ENCODE data around the gene SEMA5B. TPM values are rescaled to one million over a fixed set of nuclear protein-coding genes. Genes with fewer than 3 reads are reported as not detected.

SEMA5B gene
- 18.5 TPM for polyA plus RNA-seq (2013, experiment 1 of 2)
- polyA plus RNA-seq (2013, experiment 2 of 2) = 12.4 TPM

GRCh38 chr3:123027292-123028232, at the start of gene SEMA5B:
Gene SEMA5B (minus strand): TSS chr3:123027763. CDS start chr3:122961263, 66,500 bp downstream.
- 0% methylated on average over 31 to 52 of the region's 94 CpGs for WGBS, 2 experiments (ENCODE audit: insufficient coverage in 2 of 2)
- Histone ChIP-seq H3K4me1 (ENCODE audit: control insufficient read depth, insufficient read depth, low read length, poor library complexity, severe bottlenecking) (no peaks in the 10 kb centered on the region), H3K27ac (ENCODE audit: low read depth, low read length, severe bottlenecking) (no peak within 1 kb of the TSS)

GRCh38 chr3:123076496-123077418, 49.2 kb upstream of the SEMA5B start:
- H3K4me1 ChIP-seq (ENCODE audit: control insufficient read depth, insufficient read depth, low read length, poor library complexity, severe bottlenecking) = peaks cover 36% of the 10 kb centered on the region
- peaks cover 14% of the 10 kb centered on the region for H3K36me3 ChIP-seq (ENCODE audit: control insufficient read depth, insufficient read depth, low read length)
- no peak overlapping the region for H3K27ac ChIP-seq (ENCODE audit: low read depth, low read length, severe bottlenecking)
- no peaks in the 10 kb centered on the region for H3K9me3 ChIP-seq (ENCODE audit: control insufficient read depth, low read length)
- no peak overlapping the region for H3K4me3 ChIP-seq (ENCODE audit: extremely low read depth, insufficient read depth, low read length, poor library complexity, severe bottlenecking)
- WGBS, 2 experiments (ENCODE audit: insufficient coverage in 2 of 2) = 86 to 97% methylated on average over 3 to 6 of the region's 6 CpGs

More at GRCh38 chr3:123027292-123028232, at the start of gene SEMA5B:
- Histone ChIP-seq H3K36me3 (ENCODE audit: control insufficient read depth, insufficient read depth, low read length) (no peaks in the 10 kb centered on the region), H3K9me3 (ENCODE audit: control insufficient read depth, low read length) (no peaks in the 10 kb centered on the region), H3K4me3 (ENCODE audit: extremely low read depth, insufficient read depth, low read length, poor library complexity, severe bottlenecking) (peak within 1 kb of the TSS; percentile 46)

- no peaks in the 10 kb centered on the region for H3K9me3 ChIP-seq (ENCODE audit: control insufficient read depth, low read length)
- peaks cover 14% of the 10 kb centered on the region for H3K36me3 ChIP-seq (ENCODE audit: control insufficient read depth, insufficient read depth, low read length)
- no peak overlapping the region for H3K27ac ChIP-seq (ENCODE audit: low read depth, low read length, severe bottlenecking)
- H3K4me1 ChIP-seq (ENCODE audit: control insufficient read depth, insufficient read depth, low read length, poor library complexity, severe bottlenecking) = peaks cover 33% of the 10 kb centered on the region
- 87 to 98% methylated on average over 4 of the region's 4 CpGs for WGBS, 2 experiments (ENCODE audit: insufficient coverage in 2 of 2)
- H3K4me3 ChIP-seq (ENCODE audit: extremely low read depth, insufficient read depth, low read length, poor library complexity, severe bottlenecking) = no peak overlapping the region
Measured at GRCh38 chr3:123076112-123076495, 48.5 kb upstream of the SEMA5B start.

GRCh38 chr3:123075359-123075758, 47.8 kb upstream of the SEMA5B start:
- peaks cover 29% of the 10 kb centered on the region for H3K4me1 ChIP-seq (ENCODE audit: control insufficient read depth, insufficient read depth, low read length, poor library complexity, severe bottlenecking)
- H3K27ac ChIP-seq (ENCODE audit: low read depth, low read length, severe bottlenecking) = no peak overlapping the region
- H3K9me3 ChIP-seq (ENCODE audit: control insufficient read depth, low read length) = no peaks in the 10 kb centered on the region
- WGBS, 2 experiments (ENCODE audit: insufficient coverage in 2 of 2) = 57 to 82% methylated on average over 1 of the region's 1 CpG
- H3K4me3 ChIP-seq (ENCODE audit: extremely low read depth, insufficient read depth, low read length, poor library complexity, severe bottlenecking) = no peak overlapping the region
- H3K36me3 ChIP-seq (ENCODE audit: control insufficient read depth, insufficient read depth, low read length) = peaks cover 12% of the 10 kb centered on the region

- H3K9me3 ChIP-seq (ENCODE audit: control insufficient read depth, low read length) = no peaks in the 10 kb centered on the region
- no peak overlapping the region for H3K4me3 ChIP-seq (ENCODE audit: extremely low read depth, insufficient read depth, low read length, poor library complexity, severe bottlenecking)
- H3K27ac ChIP-seq (ENCODE audit: low read depth, low read length, severe bottlenecking) = no peak overlapping the region
- peaks cover 16% of the 10 kb centered on the region for H3K4me1 ChIP-seq (ENCODE audit: control insufficient read depth, insufficient read depth, low read length, poor library complexity, severe bottlenecking)
- no CpG with 5 or more reads among the region's 1 CpG for WGBS, 2 experiments (ENCODE audit: insufficient coverage in 2 of 2)
- H3K36me3 ChIP-seq (ENCODE audit: control insufficient read depth, insufficient read depth, low read length) = peaks cover 16% of the 10 kb centered on the region
Measured at GRCh38 chr3:123072564-123072963, 45.0 kb upstream of the SEMA5B start.

- Histone ChIP-seq H3K9me3 (ENCODE audit: control insufficient read depth, low read length) (no peaks in the 10 kb centered on the region), H3K36me3 (ENCODE audit: control insufficient read depth, insufficient read depth, low read length) (peaks cover 16% of the 10 kb centered on the region), H3K4me1 (ENCODE audit: control insufficient read depth, insufficient read depth, low read length, poor library complexity, severe bottlenecking) (peaks cover 16% of the 10 kb centered on the region), H3K27ac (ENCODE audit: low read depth, low read length, severe bottlenecking) (no peak overlapping the region), H3K4me3 (ENCODE audit: extremely low read depth, insufficient read depth, low read length, poor library complexity, severe bottlenecking) (no peak overlapping the region)
- WGBS, 2 experiments (ENCODE audit: insufficient coverage in 2 of 2) = 97 to 100% methylated on average over 4 to 5 of the region's 5 CpGs
Measured at GRCh38 chr3:123072152-123072551, 44.6 kb upstream of the SEMA5B start.

DNA sequence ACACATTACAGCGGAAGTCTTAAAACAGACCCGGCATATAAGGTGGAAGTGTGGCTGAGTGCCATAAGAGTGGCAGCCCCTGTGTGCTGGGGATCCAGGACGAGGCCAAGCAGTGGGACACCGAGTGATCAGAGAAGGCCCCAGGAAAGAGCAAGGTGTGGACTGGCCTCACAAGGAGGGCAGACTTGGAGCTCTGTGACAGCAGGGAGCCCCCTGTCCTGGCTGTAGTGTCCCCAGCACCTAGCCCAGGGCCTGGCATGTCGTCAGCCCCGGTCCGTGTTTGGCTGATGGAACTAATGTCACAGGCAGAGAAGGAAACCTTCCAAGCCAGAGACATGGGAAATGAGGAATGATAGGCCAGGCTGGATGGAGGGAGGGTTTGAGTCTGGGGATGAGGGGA, 44.0 kb upstream of the SEMA5B start:
- WGBS, 2 experiments (ENCODE audit: insufficient coverage in 2 of 2) = 86 to 92% methylated on average over 4 to 6 of the region's 7 CpGs
- H3K4me1 ChIP-seq (ENCODE audit: control insufficient read depth, insufficient read depth, low read length, poor library complexity, severe bottlenecking) = peaks cover 16% of the 10 kb centered on the region
- H3K9me3 ChIP-seq (ENCODE audit: control insufficient read depth, low read length) = no peaks in the 10 kb centered on the region
- no peak overlapping the region for H3K4me3 ChIP-seq (ENCODE audit: extremely low read depth, insufficient read depth, low read length, poor library complexity, severe bottlenecking)
- H3K36me3 ChIP-seq (ENCODE audit: control insufficient read depth, insufficient read depth, low read length) = peaks cover 16% of the 10 kb centered on the region
- H3K27ac ChIP-seq (ENCODE audit: low read depth, low read length, severe bottlenecking) = no peak overlapping the region

DNA sequence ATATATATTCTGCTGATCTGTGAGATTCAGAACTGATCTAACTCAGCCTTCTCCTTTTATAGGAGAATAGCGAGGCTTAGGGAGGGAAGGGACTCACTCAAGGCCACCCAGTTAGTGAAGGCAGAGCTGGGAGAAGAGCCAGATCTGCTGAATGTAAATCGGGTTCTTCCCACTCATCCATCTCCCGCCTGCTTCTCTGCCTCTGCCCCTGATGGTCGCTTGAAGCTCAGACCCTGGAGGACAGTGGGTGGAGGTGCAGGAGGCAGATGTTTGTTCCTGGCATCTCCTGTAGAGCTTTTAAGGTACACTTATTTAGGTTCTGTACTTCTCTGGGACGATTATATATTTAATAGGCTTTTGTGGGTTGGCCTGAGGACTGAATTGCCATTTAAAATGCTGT, 43.6 kb upstream of the SEMA5B start:
- H3K27ac ChIP-seq (ENCODE audit: low read depth, low read length, severe bottlenecking) = no peak overlapping the region
- H3K9me3 ChIP-seq (ENCODE audit: control insufficient read depth, low read length) = no peaks in the 10 kb centered on the region
- H3K36me3 ChIP-seq (ENCODE audit: control insufficient read depth, insufficient read depth, low read length) = peaks cover 14% of the 10 kb centered on the region
- peaks cover 16% of the 10 kb centered on the region for H3K4me1 ChIP-seq (ENCODE audit: control insufficient read depth, insufficient read depth, low read length, poor library complexity, severe bottlenecking)
- 65 to 70% methylated on average over 2 to 3 of the region's 5 CpGs for WGBS, 2 experiments (ENCODE audit: insufficient coverage in 2 of 2)
- no peak overlapping the region for H3K4me3 ChIP-seq (ENCODE audit: extremely low read depth, insufficient read depth, low read length, poor library complexity, severe bottlenecking)

DNA sequence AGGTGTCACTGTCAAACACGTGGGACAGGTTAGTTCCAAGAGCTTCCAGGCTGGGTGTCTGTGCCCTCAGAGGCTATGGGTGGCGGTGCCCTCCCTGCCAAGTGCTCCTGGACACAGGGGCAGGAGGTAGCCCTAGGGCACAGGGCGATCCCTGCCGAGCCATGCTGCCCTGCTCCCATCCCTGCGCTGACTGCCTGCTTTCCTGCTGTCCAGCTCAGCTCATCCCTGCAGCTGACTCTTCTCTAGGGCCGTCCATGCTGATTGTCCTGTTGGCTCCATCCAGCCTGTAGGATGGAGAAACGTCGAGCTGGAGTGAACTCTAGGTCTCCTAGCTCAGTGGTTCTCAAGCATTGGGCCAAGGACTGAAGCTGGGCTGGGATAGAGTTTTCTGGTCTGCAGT, 42.9 kb upstream of the SEMA5B start:
- Histone ChIP-seq H3K36me3 (ENCODE audit: control insufficient read depth, insufficient read depth, low read length) (peaks cover 12% of the 10 kb centered on the region), H3K4me1 (ENCODE audit: control insufficient read depth, insufficient read depth, low read length, poor library complexity, severe bottlenecking) (peaks cover 16% of the 10 kb centered on the region), H3K9me3 (ENCODE audit: control insufficient read depth, low read length) (no peaks in the 10 kb centered on the region), H3K4me3 (ENCODE audit: extremely low read depth, insufficient read depth, low read length, poor library complexity, severe bottlenecking) (no peak overlapping the region), H3K27ac (ENCODE audit: low read depth, low read length, severe bottlenecking) (no peak overlapping the region)
- 80 to 83% methylated on average over 6 to 8 of the region's 8 CpGs for WGBS, 2 experiments (ENCODE audit: insufficient coverage in 2 of 2)

- H3K9me3 ChIP-seq (ENCODE audit: control insufficient read depth, low read length) = no peaks in the 10 kb centered on the region
- peaks cover 12% of the 10 kb centered on the region for H3K36me3 ChIP-seq (ENCODE audit: control insufficient read depth, insufficient read depth, low read length)
- WGBS, 2 experiments (ENCODE audit: insufficient coverage in 2 of 2) = 43 to 51% methylated on average over 5 to 6 of the region's 12 CpGs
- H3K4me1 ChIP-seq (ENCODE audit: control insufficient read depth, insufficient read depth, low read length, poor library complexity, severe bottlenecking) = peaks cover 9% of the 10 kb centered on the region
- peak overlapping the region; percentile 94 for H3K4me3 ChIP-seq (ENCODE audit: extremely low read depth, insufficient read depth, low read length, poor library complexity, severe bottlenecking)
- no peak overlapping the region for H3K27ac ChIP-seq (ENCODE audit: low read depth, low read length, severe bottlenecking)
Measured at GRCh38 chr3:123068601-123069381, 41.2 kb upstream of the SEMA5B start.
